GM20431 (cell line): Measurements from ENCODE around the gene RNF182.
"Not testable (repeated sequence)": the region's sequence is repeated elsewhere in the genome, so short reads cannot be mapped to it uniquely, and the experiment has no call there.

Experiments used
- in situ Hi-C: fragments of 300-500 bp; cut with MseI, MboI; formaldehyde crosslinking; loops from one replicate; pipeline ENCODE4 v1.15.0; 2020; ENCODE audit warnings: low sequenced_read_pairs; ENCODE audit not compliant: unreplicated experiment

Gene RNF182

GRCh38 chr6:13989496-13990144 lies 64.9 kb downstream of the RNF182 start:
- in situ Hi-C loops, result no loop called here

- in situ Hi-C loops, result no loop called here
These were observed 66.0 kb downstream of the RNF182 start for GRCh38 chr6:13990796-13991195.

GRCh38 chr6:13991393-13991792 lies 66.6 kb downstream of the RNF182 start:
- in situ Hi-C loops, result no loop called here

GRCh38 chr6:13992417-13993055 lies 67.8 kb downstream of the RNF182 start:
- in situ Hi-C loops, result no loop called here

GRCh38 chr6:13993416-13993815 lies 68.7 kb downstream of the RNF182 start:
- in situ Hi-C loops, result no loop called here

- in situ Hi-C loops, result no loop called here
These were observed 73.6 kb downstream of the RNF182 start for GRCh38 chr6:13998356-13998755.

GRCh38 chr6:14000901-14001300 lies 76.1 kb downstream of the RNF182 start:
- in situ Hi-C loops, result no loop called here

- in situ Hi-C loops, result no loop called here
These were observed 76.7 kb downstream of the RNF182 start for GRCh38 chr6:14001329-14002012.

GRCh38 chr6:14002176-14002947 lies 77.6 kb downstream of the RNF182 start:
- in situ Hi-C loops, result no loop called here

- in situ Hi-C loops, result no loop called here
These were observed 79.5 kb downstream of the RNF182 start for GRCh38 chr6:14004258-14004657.

GRCh38 chr6:14008809-14009208 lies 84.1 kb downstream of the RNF182 start:
- in situ Hi-C loops, result no loop called here

GRCh38 chr6:14009431-14009830 lies 84.7 kb downstream of the RNF182 start:
- in situ Hi-C loops, result no loop called here

GRCh38 chr6:14010275-14010674 lies 85.5 kb downstream of the RNF182 start:
- in situ Hi-C loops, result no loop called here

GRCh38 chr6:14012313-14013030 lies 87.7 kb downstream of the RNF182 start:
- in situ Hi-C loops, result no loop called here

- in situ Hi-C loops, result no loop called here
These were observed 91.2 kb downstream of the RNF182 start for GRCh38 chr6:14015964-14016363.

- in situ Hi-C loops, result no loop called here
These were observed 91.7 kb downstream of the RNF182 start for GRCh38 chr6:14016432-14016831.

GRCh38 chr6:14016935-14017625 lies 92.3 kb downstream of the RNF182 start:
- in situ Hi-C loops, result no loop called here

GRCh38 chr6:14017626-14018475 lies 93.1 kb downstream of the RNF182 start:
- in situ Hi-C loops, result no loop called here

- in situ Hi-C loops, result not testable (repeated sequence)
These were observed 93.8 kb downstream of the RNF182 start for GRCh38 chr6:14018559-14018958.
